Hematopoietic multipotent progenitor cell treated with erythropoietin and hydrocortisone succinate and interleukin-3 and kit ligand, for 17 days (in vitro differentiated cells): Measurements from ENCODE around the gene CCDC171.
"Not testable (repeated sequence)": the region's sequence is repeated elsewhere in the genome, so short reads cannot be mapped to it uniquely, and the experiment has no call there.

Source experiments
- DNase-seq: peaks from one replicate; pipeline ENCODE4 v3.0.0-alpha.2; 2015; ENCODE audit warnings: low spot score

The CCDC171 gene

DNA sequence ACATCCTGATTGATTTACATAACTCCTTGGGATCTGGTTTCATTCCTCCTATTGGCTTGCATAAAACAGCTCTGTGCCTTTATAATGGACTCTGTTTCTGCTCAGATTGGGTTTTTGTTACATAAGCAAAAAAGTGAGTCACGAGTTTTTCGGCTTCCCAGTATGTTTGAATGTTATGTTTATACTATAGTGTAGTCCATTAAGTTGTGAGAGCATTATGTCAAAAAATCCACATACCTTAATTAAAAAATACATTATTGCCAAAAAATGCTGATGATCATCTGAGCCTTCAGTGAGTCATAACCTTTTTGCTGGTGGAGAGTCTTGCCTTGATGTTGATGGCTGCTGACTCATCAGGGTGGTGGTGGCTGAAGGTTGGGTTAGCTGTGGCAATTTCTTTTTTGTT is 144.6 kb downstream of the CCDC171 start:
- no peak for DNase-seq

DNA sequence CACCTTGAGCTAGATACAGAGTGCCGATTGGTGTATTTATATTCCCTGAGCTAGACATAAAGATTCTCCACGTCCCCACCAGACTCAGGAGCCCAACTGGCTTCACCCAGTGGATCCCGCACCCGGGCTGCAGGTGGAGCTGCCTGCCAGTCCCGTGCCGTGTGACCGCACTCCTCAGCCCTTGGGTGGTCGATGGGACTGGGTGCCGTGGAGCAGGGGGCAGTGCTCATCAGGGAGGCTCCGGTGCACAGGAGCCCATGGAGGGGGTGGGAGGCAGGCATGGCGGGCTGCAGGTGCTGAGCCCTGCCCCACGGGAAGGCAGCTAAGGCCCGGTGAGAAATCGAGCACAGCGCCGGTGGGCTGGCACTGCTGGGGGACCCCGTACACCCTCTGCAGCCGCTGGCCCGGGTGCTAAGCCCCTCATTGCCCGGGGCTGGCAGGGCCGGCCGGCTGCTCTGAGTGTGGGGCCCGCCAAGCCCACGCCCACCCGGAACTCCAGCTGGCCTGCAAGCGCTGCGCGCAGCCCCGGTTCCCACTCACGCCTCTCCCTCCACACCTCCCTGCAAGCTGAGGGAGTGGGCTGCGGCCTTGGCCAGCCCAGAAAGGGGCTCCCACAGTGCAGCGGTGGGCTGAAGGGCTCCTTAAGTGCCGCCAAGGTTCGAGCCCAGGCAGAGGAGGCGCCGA is 147.2 kb downstream of the CCDC171 start:
- DNase-seq = not testable (repeated sequence)

DNA sequence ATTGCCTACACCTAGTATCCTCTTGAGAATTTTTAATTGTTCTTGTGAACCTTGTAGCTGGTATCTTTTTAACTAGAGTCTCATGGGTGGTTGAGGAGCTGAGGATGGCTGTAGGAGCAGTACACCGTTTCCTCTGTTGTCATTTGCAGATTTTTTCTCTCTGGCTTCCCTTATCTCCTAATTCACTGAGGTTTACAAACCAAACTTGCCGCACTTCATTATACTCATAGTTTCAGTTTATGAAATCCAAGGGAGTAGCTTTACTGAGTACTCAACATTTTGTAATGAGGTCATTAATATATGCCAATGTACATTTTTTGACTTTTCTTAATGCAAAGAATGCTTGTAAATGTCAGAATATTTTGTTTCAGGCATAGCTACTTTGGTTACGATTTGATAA is 154.2 kb downstream of the CCDC171 start:
- no peak for DNase-seq

DNA sequence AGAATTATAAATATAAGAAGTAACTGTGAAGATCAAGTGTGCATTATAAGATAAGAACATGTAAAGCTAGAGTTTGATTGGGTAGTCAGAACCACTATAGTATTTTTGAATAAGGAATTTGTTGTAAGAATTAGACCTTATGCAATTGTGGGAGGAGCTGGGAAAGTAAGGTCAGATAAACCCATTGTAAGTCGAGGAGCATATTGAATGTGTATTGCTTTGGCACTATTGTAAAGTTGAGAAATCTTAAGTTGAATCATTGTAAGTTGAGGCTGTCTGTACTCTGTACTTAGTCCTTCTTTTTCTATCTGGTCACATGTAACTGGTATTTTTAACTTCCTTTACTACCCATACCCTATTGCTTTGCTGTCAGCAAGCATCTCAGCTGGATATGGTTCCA is 158.7 kb downstream of the CCDC171 start:
- no peak for DNase-seq

DNA sequence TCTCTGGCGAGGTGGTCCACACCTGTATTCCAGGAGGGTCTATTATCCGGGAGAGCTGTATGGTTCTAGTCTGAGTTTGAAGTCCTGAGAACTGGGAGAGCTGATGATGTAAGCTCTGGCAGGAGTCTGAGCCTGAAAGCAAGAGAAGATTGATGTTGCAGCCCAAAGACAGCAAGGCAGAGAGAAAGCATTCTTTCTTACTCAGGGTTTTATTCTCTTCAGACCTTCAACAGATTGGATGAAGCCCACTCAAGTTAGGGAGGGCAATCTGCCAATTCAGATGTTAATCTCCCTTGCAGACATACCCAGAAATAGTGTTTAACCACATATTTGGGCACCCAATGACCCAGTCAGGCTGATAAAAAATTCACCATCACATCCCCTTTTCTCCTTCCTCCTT is 159.1 kb downstream of the CCDC171 start:
- no peak for DNase-seq

DNA sequence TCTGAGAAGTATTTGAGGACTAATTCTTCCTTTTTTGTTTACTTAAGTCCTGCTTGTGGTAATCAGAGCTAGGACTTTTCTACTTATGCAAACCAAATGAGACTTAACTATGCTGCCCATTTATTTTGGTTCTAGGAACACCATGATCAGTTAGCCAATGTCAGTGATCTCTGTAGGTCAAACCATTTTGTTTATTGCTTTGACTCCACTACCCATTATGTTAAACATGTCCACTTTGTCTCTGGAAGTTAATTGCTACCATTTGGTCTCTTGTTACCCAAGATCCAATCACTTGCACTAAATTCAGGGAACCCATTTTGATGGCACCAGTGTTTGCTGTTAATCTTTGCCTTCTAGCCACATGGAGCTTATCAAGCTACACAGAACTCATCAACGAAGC is 161.9 kb downstream of the CCDC171 start:
- DNase-seq = no peak

DNA sequence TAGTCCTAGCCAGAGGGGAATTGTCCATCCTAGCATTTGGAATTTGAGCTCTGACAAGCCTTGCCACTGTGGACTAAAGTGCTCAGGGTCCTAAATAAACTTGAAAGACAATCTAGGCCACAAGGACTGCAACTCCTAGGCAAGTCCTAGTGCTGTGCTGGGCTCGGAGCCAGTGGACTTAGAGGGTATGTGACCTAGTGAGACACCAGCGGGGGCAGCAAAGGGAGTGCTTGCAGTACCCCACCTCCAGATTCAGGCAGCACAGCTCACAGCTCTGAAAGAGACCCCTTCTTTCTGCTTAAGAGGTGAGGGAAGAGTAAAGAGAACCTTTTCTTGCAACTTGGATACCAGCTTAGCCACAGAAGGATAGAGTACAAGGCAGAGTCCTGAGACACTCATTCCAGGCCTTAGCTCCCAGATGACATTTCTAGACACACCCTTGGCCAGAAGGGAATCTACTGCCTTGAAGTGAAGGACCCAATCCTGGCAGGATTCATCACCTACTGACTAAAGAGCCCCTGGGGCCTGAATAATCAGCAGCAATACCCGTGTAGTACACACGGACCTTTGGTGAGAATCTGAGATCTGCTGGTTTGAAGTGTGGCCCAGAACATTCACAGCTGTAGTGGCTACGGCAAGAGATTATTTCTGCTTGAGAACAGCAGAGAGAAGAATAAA is 164.6 kb downstream of the CCDC171 start:
- no peak for DNase-seq

DNA sequence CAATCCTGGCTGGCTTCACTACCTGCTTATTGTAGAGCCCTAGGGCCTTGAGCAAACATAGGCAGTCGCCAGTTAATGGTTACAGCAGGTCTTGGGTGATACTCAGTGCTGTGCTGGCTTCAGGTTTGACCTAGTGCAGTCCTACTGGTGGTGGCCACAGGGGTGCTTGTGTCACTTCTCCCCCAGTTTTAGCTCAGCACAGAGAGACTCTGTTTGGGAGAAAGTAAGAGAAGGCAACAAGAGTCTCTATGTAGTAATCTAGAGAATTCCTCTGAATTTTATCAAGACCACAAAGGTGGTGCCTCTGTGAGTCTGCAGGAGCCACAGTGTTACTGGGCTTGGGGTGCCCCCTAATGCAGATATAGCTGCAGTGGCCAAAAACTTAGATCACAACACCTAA is 165.6 kb downstream of the CCDC171 start:
- no peak for DNase-seq

DNA sequence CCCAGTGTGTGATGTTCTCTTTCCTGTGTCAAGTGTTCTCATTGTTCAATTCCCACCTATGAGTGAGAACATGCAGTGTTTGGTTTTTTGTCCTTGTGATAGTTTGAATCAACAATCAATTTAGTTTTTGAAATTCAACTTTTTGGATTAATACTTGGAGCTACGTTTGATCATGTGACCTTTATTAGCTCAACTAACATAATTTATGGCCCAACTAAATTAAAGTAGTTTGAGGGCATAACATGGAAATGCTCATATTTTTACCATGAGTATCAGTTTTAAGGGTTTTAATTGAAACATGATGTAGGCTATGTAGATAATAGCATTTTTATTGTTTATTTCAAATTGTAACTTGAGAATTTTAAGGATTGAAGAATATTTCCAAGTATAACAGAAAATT is 168.0 kb downstream of the CCDC171 start:
- no peak for DNase-seq

DNA sequence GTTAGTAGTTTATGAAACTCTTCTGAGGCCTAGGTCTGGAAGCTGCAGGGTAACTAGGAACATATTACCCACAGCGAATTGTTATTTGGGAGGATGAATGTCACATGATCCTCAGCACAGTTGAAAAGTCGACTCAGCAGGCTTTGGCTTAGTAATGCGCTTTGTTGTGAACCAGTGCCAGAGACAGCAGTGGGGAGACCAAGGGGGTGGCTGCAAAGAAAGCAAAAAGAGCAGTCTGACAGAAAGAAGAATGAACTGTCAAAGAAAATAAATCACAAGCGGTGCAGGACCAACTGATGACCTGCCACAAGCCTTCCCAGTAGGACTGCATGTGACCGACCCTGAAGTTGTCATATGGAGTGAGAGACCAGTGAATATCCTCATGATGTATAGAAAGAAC is 170.0 kb downstream of the CCDC171 start:
- no peak for DNase-seq

DNA sequence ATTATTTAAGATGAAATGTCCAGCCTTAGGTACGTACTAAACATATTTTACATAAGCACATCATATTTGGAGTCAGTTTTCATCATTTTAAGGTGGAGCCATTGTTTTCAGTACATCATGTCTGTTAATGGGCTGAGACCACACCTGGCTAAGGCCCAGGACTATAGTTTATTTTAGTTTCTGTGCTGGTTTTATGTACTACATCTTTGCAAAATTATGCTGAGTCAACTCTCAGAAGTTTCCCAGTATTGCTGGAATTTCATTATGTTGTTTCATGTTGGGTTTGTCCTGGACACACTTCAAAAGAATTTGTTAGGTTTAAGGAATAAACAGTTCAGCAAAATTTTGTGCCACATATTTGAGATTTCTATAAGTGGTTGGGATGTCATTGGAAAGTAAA is 171.2 kb downstream of the CCDC171 start:
- no peak for DNase-seq

DNA sequence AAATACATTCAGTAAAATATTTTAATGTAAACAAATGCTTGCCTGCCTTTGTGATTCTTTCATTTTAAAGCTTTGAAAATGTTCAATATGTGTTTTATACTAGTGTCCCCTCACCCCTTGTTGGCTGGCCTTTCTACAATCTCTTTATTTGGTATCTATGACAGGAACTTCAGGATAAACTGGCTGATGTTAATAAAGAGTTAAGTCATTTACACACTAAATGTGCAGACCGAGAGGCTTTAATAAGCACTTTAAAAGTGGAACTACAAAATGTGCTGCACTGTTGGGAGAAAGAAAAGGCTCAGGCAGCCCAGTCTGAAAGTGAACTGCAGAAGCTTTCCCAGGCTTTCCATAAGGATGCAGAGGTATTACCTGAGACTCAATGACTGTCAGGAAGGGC is 171.8 kb downstream of the CCDC171 start:
- no peak for DNase-seq

DNA sequence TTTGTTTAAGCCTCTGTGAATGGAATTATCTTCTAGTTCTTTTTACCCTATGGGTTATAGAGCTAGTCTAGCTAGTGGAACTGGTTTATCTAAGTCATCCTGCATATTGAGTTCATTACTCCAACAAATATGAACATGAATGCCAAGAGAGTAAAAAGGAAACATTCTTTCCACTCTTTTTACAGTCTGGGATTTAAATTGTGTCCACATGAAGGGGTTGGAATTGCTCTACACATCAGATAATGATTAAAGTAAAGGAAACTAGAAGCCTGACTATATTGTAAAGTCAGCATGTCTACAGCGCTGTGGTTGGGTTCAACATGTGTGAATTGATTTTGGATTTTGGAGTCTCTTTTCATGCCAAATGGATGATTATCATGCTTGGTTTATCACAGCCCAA is 173.1 kb downstream of the CCDC171 start:
- no peak for DNase-seq

DNA sequence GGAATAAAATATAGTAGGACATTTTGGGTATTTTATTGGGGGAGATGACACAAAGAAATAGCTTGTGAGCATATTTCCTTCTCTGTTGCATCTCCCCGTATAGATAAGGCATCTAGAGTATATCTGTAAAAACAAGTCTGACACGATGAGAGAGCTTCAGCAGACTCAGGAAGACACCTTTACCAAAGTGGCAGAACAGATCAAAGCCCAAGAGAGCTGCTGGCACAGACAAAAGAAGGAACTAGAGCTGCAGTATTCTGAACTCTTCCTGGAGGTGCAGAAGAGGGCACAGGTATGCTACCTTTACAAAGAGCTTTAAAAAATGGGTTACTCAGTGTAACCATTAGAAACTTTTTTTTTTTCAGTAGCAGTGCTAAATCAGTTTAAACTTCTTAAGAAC is 176.7 kb downstream of the CCDC171 start:
- no peak for DNase-seq

DNA sequence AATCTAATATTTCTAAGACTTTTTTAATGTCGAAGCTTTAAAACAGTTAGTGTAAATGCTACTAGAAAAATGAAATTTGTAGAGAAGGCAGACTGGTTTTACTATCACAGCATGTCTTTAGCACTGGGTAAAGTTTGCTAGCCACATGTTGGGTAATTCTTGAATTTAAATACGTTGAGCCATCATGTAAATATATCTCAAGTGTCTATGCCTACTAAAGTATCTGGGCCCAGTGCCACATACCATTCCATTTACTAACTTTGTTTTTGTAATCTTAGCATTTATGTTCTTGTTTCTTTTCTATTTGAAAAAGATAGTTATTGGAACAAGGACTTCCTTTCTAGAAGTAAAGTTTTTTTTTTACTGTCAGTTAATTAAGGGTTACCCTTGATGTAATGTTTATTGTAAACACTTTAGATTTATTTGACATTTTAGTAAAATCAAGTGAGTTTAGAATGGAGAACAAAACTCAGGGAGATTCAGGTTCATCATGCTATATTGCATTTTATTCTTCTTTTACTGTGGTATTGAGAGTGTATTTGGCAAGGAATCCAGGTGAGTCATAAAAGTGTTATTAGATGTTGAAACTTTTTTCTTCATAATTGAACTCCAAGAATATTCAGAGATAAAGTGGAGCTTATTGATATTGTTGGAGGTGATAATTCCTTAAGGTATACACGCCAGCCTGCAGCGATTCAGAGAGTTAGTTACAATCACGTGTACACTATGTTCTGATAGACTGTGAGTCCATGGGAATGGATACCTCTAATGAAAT is 182.4 kb downstream of the CCDC171 start:
- DNase-seq = no peak

DNA sequence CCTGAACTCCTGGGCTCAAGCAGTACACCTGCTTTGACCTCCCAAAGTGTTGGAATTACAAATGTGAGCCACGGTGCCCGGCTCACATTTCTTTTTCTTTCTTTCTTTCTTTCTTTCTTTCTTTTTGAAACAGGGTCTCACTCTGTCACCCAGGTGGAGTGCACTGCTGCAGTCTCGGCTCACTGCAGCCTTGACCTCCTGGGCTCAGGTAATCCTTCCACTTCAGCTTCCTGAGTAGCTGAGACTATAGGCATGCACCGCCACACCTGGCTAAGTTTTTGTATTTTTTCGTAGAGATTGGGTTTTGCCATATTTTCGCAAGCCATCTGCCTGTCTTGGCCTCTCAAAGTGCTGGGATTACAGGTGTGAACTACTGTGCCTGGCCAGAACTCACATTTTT is 183.7 kb downstream of the CCDC171 start:
- DNase-seq = no peak

DNA sequence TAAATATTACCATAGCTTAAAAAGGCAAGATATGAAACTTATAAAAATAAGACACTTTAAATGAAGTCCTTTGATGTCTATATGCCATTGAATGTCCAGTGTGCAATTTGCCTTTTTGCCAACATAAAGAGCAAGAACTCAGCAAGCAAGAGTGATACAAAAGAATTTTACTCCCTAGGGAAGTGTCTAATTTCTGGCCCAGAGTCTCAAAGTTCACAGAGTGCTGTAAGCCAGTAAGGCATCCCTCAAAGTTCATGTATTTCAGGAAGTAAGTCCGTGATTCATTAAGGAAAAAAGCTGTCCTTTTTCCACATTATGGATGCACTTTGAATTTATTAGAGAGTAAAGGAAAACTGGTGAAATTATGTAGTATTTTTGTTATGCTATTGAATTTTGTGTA is 185.2 kb downstream of the CCDC171 start:
- DNase-seq = no peak

DNA sequence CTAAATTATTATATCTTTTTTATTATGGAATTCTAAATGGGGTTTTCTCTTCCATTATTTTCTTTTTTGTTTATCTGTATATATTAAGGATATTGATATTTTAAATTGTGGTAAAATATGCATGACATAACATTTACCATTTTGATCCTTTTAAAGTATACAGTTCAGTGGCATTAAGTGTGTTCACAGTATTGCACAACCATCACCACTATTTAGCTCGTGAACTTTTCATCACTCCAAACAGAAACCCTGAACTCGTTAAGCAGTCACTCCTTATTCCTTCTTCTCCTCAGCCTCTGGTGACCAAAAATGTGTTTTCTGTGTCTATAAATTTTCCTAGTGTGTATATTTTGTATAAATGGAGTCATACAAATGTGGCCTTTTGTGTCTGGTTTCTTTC is 188.2 kb downstream of the CCDC171 start:
- no peak for DNase-seq

DNA sequence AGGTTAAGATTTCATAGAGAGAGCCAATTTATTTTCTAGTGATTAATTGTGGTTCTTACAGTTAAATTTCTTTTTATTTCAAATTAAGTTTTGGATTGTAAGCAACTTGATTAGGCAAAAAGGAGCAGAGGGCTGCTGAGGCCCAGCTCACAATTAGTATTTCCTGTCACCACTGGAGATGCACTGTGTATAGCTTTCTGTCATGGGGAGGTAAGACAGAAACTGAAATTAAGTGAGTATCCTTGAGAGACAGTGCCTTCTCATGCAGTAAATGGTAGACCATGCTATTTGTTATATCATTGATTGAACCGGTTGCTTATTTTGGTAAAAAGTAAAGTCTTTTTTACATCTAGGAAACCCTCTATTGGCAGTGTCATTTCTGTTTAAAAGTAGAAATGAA is 190.7 kb downstream of the CCDC171 start:
- no peak for DNase-seq

DNA sequence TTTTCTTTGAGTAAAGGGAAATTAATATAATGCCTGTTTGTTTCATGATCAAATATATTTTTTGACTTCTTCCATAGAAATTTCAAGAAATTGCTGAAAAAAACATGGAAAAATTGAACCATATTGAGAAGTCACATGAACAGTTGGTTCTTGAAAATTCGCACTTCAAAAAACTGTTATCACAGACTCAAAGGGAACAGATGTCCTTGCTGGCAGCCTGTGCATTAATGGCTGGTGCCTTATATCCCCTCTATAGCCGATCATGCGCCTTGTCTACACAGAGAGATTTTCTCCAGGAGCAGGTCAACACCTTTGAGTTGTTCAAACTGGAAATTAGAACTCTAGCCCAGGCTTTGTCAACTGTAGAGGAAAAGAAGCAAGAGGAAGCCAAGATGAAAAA is 191.4 kb downstream of the CCDC171 start:
- DNase-seq = no peak

DNA sequence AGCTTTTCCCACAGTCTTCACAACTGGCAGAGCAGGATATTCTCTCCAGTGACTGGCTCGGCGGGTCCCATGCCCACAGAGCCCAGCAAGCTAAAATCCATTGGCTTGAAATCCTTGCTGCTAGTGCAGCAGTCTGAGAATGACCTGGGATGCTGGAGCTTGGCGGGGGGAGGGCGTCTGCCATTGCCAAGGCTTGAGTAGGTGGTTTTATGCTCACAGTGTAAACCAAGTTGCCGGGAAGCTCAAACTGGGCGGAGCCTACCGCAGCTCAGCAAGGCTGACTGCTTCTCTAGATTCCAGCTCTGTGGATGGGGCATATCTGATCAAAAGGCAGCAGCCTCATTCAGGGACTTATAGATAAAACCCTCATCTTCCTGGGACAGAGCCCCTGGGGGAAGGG is 194.1 kb downstream of the CCDC171 start:
- no peak for DNase-seq

DNA sequence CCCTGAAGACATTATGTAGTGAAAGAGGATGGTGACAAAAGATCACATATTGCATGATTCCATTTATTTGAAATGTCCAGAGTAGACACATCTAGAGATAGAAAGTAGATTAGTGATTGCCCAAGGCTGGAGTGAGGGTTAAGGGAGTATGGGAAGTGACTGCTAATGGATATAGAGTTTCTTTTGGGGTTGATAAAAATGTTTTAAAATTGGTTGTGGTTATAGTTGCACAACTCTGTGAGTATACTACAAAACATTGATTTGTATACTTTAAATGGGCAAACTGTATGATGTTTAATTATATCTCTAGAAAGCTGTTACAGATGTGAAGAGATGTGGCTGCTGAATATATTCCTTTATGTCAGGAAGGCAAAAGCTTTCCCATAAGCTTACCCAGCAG is 202.8 kb downstream of the CCDC171 start:
- DNase-seq = no peak

DNA sequence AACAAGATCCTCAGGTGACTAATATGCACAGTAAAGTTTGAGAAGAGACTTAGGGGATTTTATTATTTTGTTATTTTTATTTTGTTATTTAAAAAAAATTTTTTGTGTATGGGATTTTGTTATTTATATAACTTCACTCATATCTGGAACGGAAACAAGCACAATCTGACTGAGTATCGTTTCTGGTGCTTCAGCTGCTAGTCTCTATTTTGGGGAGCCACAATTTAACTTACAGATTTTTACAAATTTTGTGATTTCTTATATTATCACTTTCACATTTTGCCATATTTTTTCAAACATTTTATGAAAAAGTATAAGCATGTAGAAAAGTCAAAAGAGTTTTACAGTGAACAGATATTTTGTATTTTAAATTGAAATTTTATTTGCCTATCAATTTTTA is 208.7 kb downstream of the CCDC171 start:
- no peak for DNase-seq
